ENCODE data around the gene TRAF4.
"Not testable (repeated sequence)": the region's sequence is repeated elsewhere in the genome, so short reads cannot be mapped to it uniquely, and the experiment has no call there.

TRAF4 gene

GRCh38 chr17:28715217-28715616 is 28.6 kb upstream of the TRAF4 start:
- no peak for DNase-seq

- DNase-seq: no peak
Measured at GRCh38 chr17:28716740-28717577, 26.9 kb upstream of the TRAF4 start.

- DNase-seq: no peak
Measured at GRCh38 chr17:28717578-28718332, 26.1 kb upstream of the TRAF4 start, which contains the start of gene RAB34. RAB34 (minus strand) TSS chr17:28717868; CDS start chr17:28717266, 602 bp downstream.

- no peak for DNase-seq
Measured at GRCh38 chr17:28718333-28719020, 25.3 kb upstream of the TRAF4 start.

GRCh38 chr17:28719021-28719433 is 24.8 kb upstream of the TRAF4 start:
- no peak for DNase-seq

GRCh38 chr17:28720247-28720996 is 23.4 kb upstream of the TRAF4 start:
- DNase-seq: no peak

- not testable (repeated sequence) for DNase-seq
Measured at GRCh38 chr17:28720997-28721329, 22.8 kb upstream of the TRAF4 start.

- no peak for DNase-seq
Measured at GRCh38 chr17:28722417-28723158, 21.2 kb upstream of the TRAF4 start.

GRCh38 chr17:28723159-28723835 is 20.5 kb upstream of the TRAF4 start:
- DNase-seq: no peak

- not testable (repeated sequence) for DNase-seq
Measured at GRCh38 chr17:28723836-28724499, 19.8 kb upstream of the TRAF4 start.

GRCh38 chr17:28724500-28725165 is 19.2 kb upstream of the TRAF4 start:
- DNase-seq: no peak

GRCh38 chr17:28725166-28725659 is 18.6 kb upstream of the TRAF4 start:
- no peak for DNase-seq

- no peak for DNase-seq
Measured at GRCh38 chr17:28725660-28726225, 18.1 kb upstream of the TRAF4 start.

- peak; percentile 59 for DNase-seq
Measured at GRCh38 chr17:28726226-28726626, 17.6 kb upstream of the TRAF4 start, which contains the start of gene TLCD1. TLCD1 (minus strand) TSS chr17:28726233; CDS start chr17:28726097, 136 bp downstream.

GRCh38 chr17:28726627-28727491 is 17.0 kb upstream of the TRAF4 start:
- DNase-seq: peak; percentile 88

GRCh38 chr17:28728364-28729200 is 15.2 kb upstream of the TRAF4 start, which contains the start of gene NEK8:
NEK8 (plus strand) TSS chr17:28728788; CDS start chr17:28728814, 26 bp downstream.
- DNase-seq: peak; percentile 98

- no peak for DNase-seq
Measured at GRCh38 chr17:28729950-28730330, 13.9 kb upstream of the TRAF4 start.

Measured in T-helper 9 cell (primary cell).